Liver (tissue), 9 donors: ENCODE measurements around the gene DIAPH3. TPM values are rescaled to one million over a fixed set of nuclear protein-coding genes. Genes with fewer than 3 reads are reported as not detected.

Source experiments
- DNase-seq: peaks from one replicate; pipeline ENCODE4 v3.0.0-alpha.2; 2017; ENCODE audit warnings: low spot score
- H3K27ac ChIP-seq, 2 donors: one replicate each; pipeline ENCODE4 v1.7.0; 2013; ENCODE audit warnings: inconsistent platforms in 2 of 2, low read length in 2 of 2, control low read depth in 1 of 2, low read depth in 1 of 2, mild to moderate bottlenecking in 1 of 2
- H3K27me3 ChIP-seq, 4 donors: one replicate each; pipeline versions ENCODE4 v1.6.1 to v1.7.0; 2013; ENCODE audit warnings: low read length in 3 of 4, inconsistent platforms in 1 of 4, mild to moderate bottlenecking in 1 of 4, moderate library complexity in 1 of 4; ENCODE audit not compliant: control insufficient read depth in 4 of 4, insufficient read depth in 4 of 4
- H3K36me3 ChIP-seq, 4 donors: one replicate each; pipeline versions ENCODE4 v1.6.1 to v1.7.0; 2013; ENCODE audit warnings: low read length in 3 of 4, mild to moderate bottlenecking in 3 of 4, low read depth in 1 of 4, moderate library complexity in 1 of 4; ENCODE audit not compliant: control insufficient read depth in 4 of 4, insufficient read depth in 3 of 4
- H3K4me1 ChIP-seq, 4 donors: one replicate each; pipeline versions ENCODE4 v1.6.1 to v1.7.0; 2013; ENCODE audit warnings: low read length in 3 of 4, mild to moderate bottlenecking in 3 of 4, moderate library complexity in 1 of 4; ENCODE audit not compliant: control insufficient read depth in 4 of 4, insufficient read depth in 4 of 4
- H3K4me3 ChIP-seq, 3 donors: one replicate each; pipeline versions ENCODE4 v1.6.1 to v1.7.0; 2013; ENCODE audit warnings: low read length in 3 of 3, control low read depth in 1 of 3, low read depth in 1 of 3, mild to moderate bottlenecking in 1 of 3
- H3K9ac ChIP-seq, 2 donors: one replicate each; pipeline ENCODE4 v1.7.0; 2013; ENCODE audit warnings: low read length in 2 of 2, mild to moderate bottlenecking in 2 of 2, moderate library complexity in 2 of 2, control low read depth in 1 of 2, low read depth in 1 of 2
- H3K9me3 ChIP-seq, 4 donors: one replicate each; pipeline versions ENCODE4 v1.6.1 to v1.7.0; 2013; ENCODE audit warnings: low read length in 3 of 4; ENCODE audit not compliant: control insufficient read depth in 4 of 4
- ATF3 ChIP-seq: IDR thresholded peaks from 2 replicates; pipeline ENCODE4 v1.6.1; 2016; ENCODE audit warnings: antibody characterized with exemption
- CTCF ChIP-seq: fragments of 150-350 bp; IDR thresholded peaks from 2 replicates; pipeline ENCODE4 v1.5.1; 2017; ENCODE audit warnings: improper control_type of control experiment, low read depth, low read length; ENCODE audit not compliant: missing input control
- EGR1 ChIP-seq, 2 donors: IDR thresholded peaks; 2 replicates each; pipeline ENCODE4 v1.6.1; 2016 to 2018; ENCODE audit warnings: antibody characterized with exemption in 2 of 2, low read depth in 2 of 2
- FOXA1 ChIP-seq: IDR thresholded peaks from 2 replicates; pipeline ENCODE4 v1.6.1; 2016; ENCODE audit warnings: antibody characterized with exemption
- FOXA2 ChIP-seq: IDR thresholded peaks from 2 replicates; pipeline ENCODE4 v1.6.1; 2016; ENCODE audit warnings: antibody characterized with exemption
- GABPA ChIP-seq, 2 donors: IDR thresholded peaks in 1 of 2; conservative IDR thresholded peaks in 1 of 2; 2 replicates each; pipeline ENCODE4 v1.6.1; 2016; ENCODE audit warnings: antibody characterized with exemption in 2 of 2, mild to moderate bottlenecking in 1 of 2, moderate library complexity in 1 of 2
- HNF4A ChIP-seq, 2 donors: conservative IDR thresholded peaks; 2 replicates each; pipeline ENCODE4 v1.6.1; 2016; ENCODE audit warnings: antibody characterized with exemption in 2 of 2, mild to moderate bottlenecking in 2 of 2
- HNF4G ChIP-seq: IDR thresholded peaks from 2 replicates; pipeline ENCODE4 v1.6.1; 2016; ENCODE audit warnings: antibody characterized with exemption
- JUND ChIP-seq, 2 donors: IDR thresholded peaks; 2 replicates each; pipeline ENCODE4 v1.6.1; 2016; ENCODE audit warnings: antibody characterized with exemption in 2 of 2
- MAX ChIP-seq: IDR thresholded peaks from 2 replicates; pipeline ENCODE4 v1.6.1; 2016; ENCODE audit warnings: antibody characterized with exemption
- NR2F2 ChIP-seq: IDR thresholded peaks from 2 replicates; pipeline ENCODE4 v1.6.1; 2016; ENCODE audit warnings: antibody characterized with exemption
- RAD21 ChIP-seq, 2 donors: IDR thresholded peaks; 2 replicates each; pipeline ENCODE4 v1.6.1; 2016; ENCODE audit warnings: antibody characterized with exemption in 2 of 2, mild to moderate bottlenecking in 2 of 2
- REST ChIP-seq: IDR thresholded peaks from 2 replicates; pipeline ENCODE4 v1.6.1; 2016; ENCODE audit warnings: antibody characterized with exemption, mild to moderate bottlenecking
- RXRA ChIP-seq, 2 donors: IDR thresholded peaks; 2 replicates each; pipeline ENCODE4 v1.6.1; 2017 to 2018; ENCODE audit warnings: antibody characterized with exemption in 2 of 2, mild to moderate bottlenecking in 1 of 2
- SP1 ChIP-seq: IDR thresholded peaks from 2 replicates; pipeline ENCODE4 v1.6.1; 2018; ENCODE audit warnings: antibody characterized with exemption, mild to moderate bottlenecking
- TAF1 ChIP-seq: conservative IDR thresholded peaks from 2 replicates; pipeline ENCODE4 v1.6.1; 2016; ENCODE audit warnings: antibody characterized with exemption, mild to moderate bottlenecking
- YY1 ChIP-seq: IDR thresholded peaks from 2 replicates; pipeline ENCODE4 v1.6.1; 2016; ENCODE audit warnings: antibody characterized with exemption, mild to moderate bottlenecking
- ZBTB33 ChIP-seq: IDR thresholded peaks from 2 replicates; pipeline ENCODE4 v1.6.1; 2016; ENCODE audit warnings: antibody characterized with exemption
- WGBS: extraction: QIAGEN DNeasy Blood & Tissue Kit; methylation state at CpG from one replicate; pipeline ENCODE4 v1.1.7; 2013; 5-methylcytosine and 5-hydroxymethylcytosine counted together
- polyA plus RNA-seq, 2 donors: library from polyadenylated mRNA; stranded (reverse) in 1 of 2; unstranded in 1 of 2; fragments of 200-250 nt in 1 of 2; fragments of >200 nt in 1 of 2; fragmentation: Nextera tagmentation in 1 of 2; extraction: Ambion mirVana in 1 of 2; gene quantifications; one replicate each; pipeline versions ENCODE4 v1.2.1 to v1.2.3, GENCODE V29; 2013 to 2015
- total RNA-seq, 2 donors: library from RNA; depleted of rRNA; stranded (reverse); fragments of >200 nt; gene quantifications; one replicate each; pipeline ENCODE4 v1.2.3, GENCODE V29; 2014
- donor health status: healthy.
- donor health status: healthy.
- donor health status: healthy.
- donor health status: healthy.
- donor health status: healthy.

Gene DIAPH3
- total and polyA plus RNA-seq, 4 donors, result 0.08 to 11.1 (median 0.27) TPM

GRCh38 chr13:59954601-59955000 is 209.1 kb downstream of the DIAPH3 start:
- no peaks in the 10 kb centered on the region for H3K27me3 ChIP-seq
- H3K4me3 ChIP-seq, result no peak overlapping the region
- H3K36me3 ChIP-seq, result no peaks in the 10 kb centered on the region
- H3K9me3 ChIP-seq, result peaks cover 0 to 3% (median 1%) of the 10 kb centered on the region in 4 donors
- no peak for TF ChIP-seq TAF1
- TF ChIP-seq RAD21 (IDR thresholded peaks at IDR 0.05), result no peak
- no peak for TF ChIP-seq CTCF
- TF ChIP-seq NR2F2, result no peak
- TF ChIP-seq ATF3, result no peak
- TF ChIP-seq MAX, result no peak
- TF ChIP-seq YY1, result no peak
- no peak for TF ChIP-seq SP1
- TF ChIP-seq EGR1 (IDR thresholded peaks at IDR 0.05; ENCODE audit: low read depth in 2 of 2), result no peak
- no peak for TF ChIP-seq HNF4G
- no peak for TF ChIP-seq FOXA1
- no peak for TF ChIP-seq ZBTB33
- no peak for TF ChIP-seq HNF4A (conservative IDR thresholded peaks at IDR 0.05)
- TF ChIP-seq JUND (IDR thresholded peaks at IDR 0.05), result no peak
- no peak for TF ChIP-seq RXRA (IDR thresholded peaks at IDR 0.05)
- no peak for TF ChIP-seq GABPA (IDR thresholded peaks at IDR 0.05 in 1 of 2, conservative IDR thresholded peaks at IDR 0.05 in 1 of 2)
- H3K27ac ChIP-seq, result no peak overlapping the region
- H3K9ac ChIP-seq, result no peak overlapping the region
- no peak for DNase-seq
- no peaks in the 10 kb centered on the region for H3K4me1 ChIP-seq

- Histone ChIP-seq H3K36me3 (no peaks in the 10 kb centered on the region), H3K27me3 (no peaks in the 10 kb centered on the region), H3K9me3 (peaks cover 0 to 3% (median 1%) of the 10 kb centered on the region in 4 donors), H3K4me3 (no peak overlapping the region), H3K27ac (no peak overlapping the region), H3K4me1 (no peaks in the 10 kb centered on the region), H3K9ac (no peak overlapping the region)
- no peak for DNase-seq
- WGBS, result 87% methylated on average over 2 of the region's 2 CpGs
- TF ChIP-seq MAX (no peak), GABPA (IDR thresholded peaks at IDR 0.05 in 1 of 2, conservative IDR thresholded peaks at IDR 0.05 in 1 of 2) (no peak), HNF4G (no peak), NR2F2 (no peak), FOXA2 (no peak), JUND (IDR thresholded peaks at IDR 0.05) (no peak), TAF1 (no peak), SP1 (no peak), RAD21 (IDR thresholded peaks at IDR 0.05) (no peak), FOXA1 (no peak), REST (no peak), RXRA (IDR thresholded peaks at IDR 0.05) (no peak), CTCF (no peak), ATF3 (no peak), EGR1 (IDR thresholded peaks at IDR 0.05; ENCODE audit: low read depth in 2 of 2) (no peak), ZBTB33 (no peak), YY1 (no peak), HNF4A (conservative IDR thresholded peaks at IDR 0.05) (no peak)
Measured at GRCh38 chr13:59951011-59951410, 212.7 kb downstream of the DIAPH3 start.
